ENCODE measurements around the gene MSL3B.

MSL3B gene

GRCh38 chr2:233853353-233853752 is 14.8 kb downstream of the MSL3B start:
- no peak for DNase-seq (ENCODE audit: low read depth in 2 of 2)

- DNase-seq (ENCODE audit: low read depth in 2 of 2), result no peak
Measured at GRCh38 chr2:233852056-233852455, 16.1 kb downstream of the MSL3B start.

GRCh38 chr2:233851169-233851568 is 17.0 kb downstream of the MSL3B start:
- no peak for DNase-seq (ENCODE audit: low read depth in 2 of 2)

- DNase-seq (ENCODE audit: low read depth in 2 of 2), result no peak
Measured at GRCh38 chr2:233850745-233851144, 17.4 kb downstream of the MSL3B start.

GRCh38 chr2:233849607-233850271 is 18.4 kb downstream of the MSL3B start:
- DNase-seq (ENCODE audit: low read depth in 2 of 2), result no peak

- DNase-seq (ENCODE audit: low read depth in 2 of 2), result no peak
Measured at GRCh38 chr2:233848276-233848675, 19.9 kb downstream of the MSL3B start.

GRCh38 chr2:233847248-233847898 is 20.8 kb downstream of the MSL3B start:
- DNase-seq (ENCODE audit: low read depth in 2 of 2), result no peak

GRCh38 chr2:233846387-233847247 is 21.6 kb downstream of the MSL3B start:
- DNase-seq (ENCODE audit: low read depth in 2 of 2), result no peak

- no peak for DNase-seq (ENCODE audit: low read depth in 2 of 2)
Measured at GRCh38 chr2:233845301-233846060, 22.7 kb downstream of the MSL3B start.

GRCh38 chr2:233844836-233845235 is 23.4 kb downstream of the MSL3B start:
- no peak for DNase-seq (ENCODE audit: low read depth in 2 of 2)

GRCh38 chr2:233844064-233844807 is 23.9 kb downstream of the MSL3B start:
- no peak for DNase-seq (ENCODE audit: low read depth in 2 of 2)

- DNase-seq (ENCODE audit: low read depth in 2 of 2), result no peak
Measured at GRCh38 chr2:233841183-233841582, 27.0 kb downstream of the MSL3B start.

GRCh38 chr2:233840520-233840919 is 27.7 kb downstream of the MSL3B start:
- no peak for DNase-seq (ENCODE audit: low read depth in 2 of 2)

- no peak for DNase-seq (ENCODE audit: low read depth in 2 of 2)
Measured at GRCh38 chr2:233839447-233839820, 28.8 kb downstream of the MSL3B start.

GRCh38 chr2:233838726-233839446 is 29.3 kb downstream of the MSL3B start:
- no peak for DNase-seq (ENCODE audit: low read depth in 2 of 2)

- DNase-seq (ENCODE audit: low read depth in 2 of 2), result no peak
Measured at GRCh38 chr2:233838251-233838650, 29.9 kb downstream of the MSL3B start.

GRCh38 chr2:233837694-233838229 is 30.4 kb downstream of the MSL3B start:
- no peak for DNase-seq (ENCODE audit: low read depth in 2 of 2)

GRCh38 chr2:233836359-233836758 is 31.8 kb downstream of the MSL3B start:
- no peak for DNase-seq (ENCODE audit: low read depth in 2 of 2)

GRCh38 chr2:233835230-233836186 is 32.7 kb downstream of the MSL3B start:
- DNase-seq (ENCODE audit: low read depth in 2 of 2), result no peak

All from stimulated activated CD8-positive, alpha-beta memory T cell treated with anti-CD3 and anti-CD28 coated beads, Interleukin-7, amount 100 ng/mL, for 4 hours (primary cell).